Caco-2 (cell line): Measurements from ENCODE around the gene SKOR1. TPM values are rescaled to one million over a fixed set of nuclear protein-coding genes. Genes with fewer than 3 reads are reported as not detected.

Experiments
- BruUV-seq: library from RNA; stranded (reverse); fragments of 400-500 nt; replicated peaks from 2 replicates; lab custom pipeline; 2021; lab: Mats Ljungman, UMichigan
- CTCF ChIA-PET: fragments of 300-600 bp; sonication (Branson Sonifier 250); formaldehyde crosslinking; loops from one replicate; lab custom pipeline; 2022; ENCODE audit warnings: antibody characterized with exemption; lab: Charles Lee
- POLR2A ChIA-PET: fragments of 300-600 bp; sonication (Branson Sonifier 250); formaldehyde crosslinking; loops from one replicate; lab custom pipeline; 2022; ENCODE audit warnings: antibody characterized with exemption; lab: Charles Lee
- DNase-seq, 2 experiments: peaks; one replicate each; pipeline versions ENCODE4 v3.0.0 to v3.0.0-alpha.2; 2020 to 2022
- H3K27me3 ChIP-seq: replicated peaks from 2 replicates; pipeline ENCODE4 v1.6.0; 2011; ENCODE audit warnings: low read length; ENCODE audit not compliant: control insufficient read depth, insufficient read depth
- H3K36me3 ChIP-seq: 2 replicates; pipeline ENCODE4 v1.5.1; 2011; ENCODE audit warnings: low read length; ENCODE audit not compliant: control insufficient read depth, insufficient read depth
- H3K4me1 ChIP-seq: fragments of 250-450 bp; sonication (Bioruptor Pico); 2 replicates; pipeline ENCODE4 v1.5.1; 2020; ENCODE audit warnings: mild to moderate bottlenecking
- H3K4me3 ChIP-seq: 2 replicates; pipeline ENCODE4 v1.5.1; 2011; ENCODE audit warnings: low read depth, mild to moderate bottlenecking, control low read depth, low read length
- H3K9me3 ChIP-seq: fragments of 250-450 bp; sonication (Bioruptor Pico); 2 replicates; pipeline ENCODE4 v1.5.1; 2020; ENCODE audit warnings: mild to moderate bottlenecking, moderate library complexity
- H3K27ac Mint-ChIP-seq: one replicate; pipeline ENCODE4 v1.8.0; 2022; ENCODE audit warnings: mixed read lengths; ENCODE audit not compliant: unreplicated experiment
- H3K27me3 Mint-ChIP-seq: one replicate; pipeline ENCODE4 v1.8.0; 2022; ENCODE audit warnings: mixed read lengths; ENCODE audit not compliant: insufficient read depth, unreplicated experiment
- H3K36me3 Mint-ChIP-seq: one replicate; pipeline ENCODE4 v1.8.0; 2022; ENCODE audit warnings: mild to moderate bottlenecking, mixed read lengths; ENCODE audit not compliant: insufficient read depth, unreplicated experiment
- H3K4me1 Mint-ChIP-seq: one replicate; pipeline ENCODE4 v1.8.0; 2022; ENCODE audit warnings: low read depth, mixed read lengths; ENCODE audit not compliant: unreplicated experiment
- H3K4me3 Mint-ChIP-seq: one replicate; pipeline ENCODE4 v1.8.0; 2022; ENCODE audit warnings: mild to moderate bottlenecking, moderate library complexity, mixed read lengths; ENCODE audit not compliant: unreplicated experiment
- H3K9me3 Mint-ChIP-seq: one replicate; pipeline ENCODE4 v1.8.0; 2022; ENCODE audit warnings: mixed read lengths; ENCODE audit not compliant: unreplicated experiment
- CTCF ChIP-seq, 2 experiments: fragments of 200-600 bp in 1 of 2; IDR thresholded peaks; 1 replicate in 1 of 2; 2 replicates in 1 of 2; pipeline versions ENCODE4 v1.5.1 to v1.8.0; 2011 to 2022; ENCODE audit warnings: antibody characterized with exemption in 1 of 2, control low read depth in 1 of 2, inconsistent platforms in 1 of 2, low read depth in 1 of 2, low read length in 1 of 2, mild to moderate bottlenecking in 1 of 2, moderate library complexity in 1 of 2; ENCODE audit not compliant: insufficient read depth in 1 of 2, severe bottlenecking in 1 of 2, unreplicated experiment in 1 of 2
- intact Hi-C: fragments of 100-400 bp; cut with micrococcal nuclease; formaldehyde crosslinking; loops from one replicate; pipeline ENCODE4 v1.10.0; 2022; ENCODE audit not compliant: unreplicated experiment
- total RNA-seq: library from RNA; stranded (reverse); gene quantifications from 2 replicates; pipeline ENCODE4 v1.2.3, GENCODE V29; 2022

Gene SKOR1
- total RNA-seq, 1 experiment from 2014 or later, result not detected

- no peak for DNase-seq
- Mint-ChIP-seq H3K9me3 (peaks cover 24% of the 10 kb centered on the region), H3K27ac (no peak overlapping the region), H3K27me3 (no peaks in the 10 kb centered on the region), H3K36me3 (no peaks in the 10 kb centered on the region), H3K4me1 (no peaks in the 10 kb centered on the region), H3K4me3 (no peak overlapping the region)
- CTCF ChIA-PET, result no interaction called here
- no TSS peak for BruUV-seq
- H3K36me3 ChIP-seq, result no peaks in the 10 kb centered on the region
- TF ChIP-seq CTCF (IDR thresholded peaks at IDR 0.05; ENCODE audit: insufficient read depth in 1 of 2, low read depth in 1 of 2, low read length in 1 of 2, severe bottlenecking in 1 of 2, unreplicated experiment in 1 of 2), result no peak
- intact Hi-C loops, result no loop called here
- H3K4me3 ChIP-seq, result no peak overlapping the region
- H3K9me3 ChIP-seq, result peaks cover 7% of the 10 kb centered on the region
- H3K4me1 ChIP-seq, result no peaks in the 10 kb centered on the region
- no peaks in the 10 kb centered on the region for H3K27me3 ChIP-seq
- POLR2A ChIA-PET, result no interaction called here
Measured at GRCh38 chr15:67873777-67874176, 48.5 kb downstream of the SKOR1 start.

DNA sequence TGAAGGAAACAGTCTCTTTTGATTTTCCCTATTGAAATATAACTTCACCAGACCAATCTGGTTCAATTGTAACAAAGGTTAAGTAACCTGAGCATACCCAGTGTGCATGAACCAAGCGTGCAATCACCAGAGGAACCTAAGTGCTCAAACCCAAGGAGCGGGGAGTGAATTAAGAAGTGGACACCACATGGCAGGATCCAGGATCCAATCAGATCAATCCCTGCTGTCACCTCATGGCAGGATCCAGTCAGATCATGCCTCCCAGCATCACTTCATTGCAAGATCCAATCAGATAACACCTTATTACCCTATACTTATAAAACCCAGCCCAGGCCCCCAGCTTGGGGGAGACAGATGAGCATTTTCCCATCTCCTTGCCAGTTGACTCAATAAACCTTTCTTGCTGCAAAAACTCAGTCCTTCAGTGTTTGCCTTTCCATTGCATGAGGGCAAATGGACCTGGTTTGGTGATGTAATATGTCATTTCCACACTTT lies 53.5 kb downstream of the SKOR1 start:
- no peaks in the 10 kb centered on the region for H3K36me3 Mint-ChIP-seq
- CTCF ChIA-PET, result no interaction called here
- TF ChIP-seq CTCF (IDR thresholded peaks at IDR 0.05; ENCODE audit: insufficient read depth in 1 of 2, low read depth in 1 of 2, low read length in 1 of 2, severe bottlenecking in 1 of 2, unreplicated experiment in 1 of 2), result no peak
- no peaks in the 10 kb centered on the region for H3K27me3 Mint-ChIP-seq
- H3K9me3 Mint-ChIP-seq, result no peaks in the 10 kb centered on the region
- no peaks in the 10 kb centered on the region for H3K9me3 ChIP-seq
- H3K36me3 ChIP-seq, result no peaks in the 10 kb centered on the region
- POLR2A ChIA-PET, result no interaction called here
- no peak for DNase-seq
- no TSS peak for BruUV-seq
- no peak overlapping the region for H3K4me3 ChIP-seq
- no peak overlapping the region for H3K27ac Mint-ChIP-seq
- intact Hi-C loops, result no loop called here
- peaks cover 19% of the 10 kb centered on the region for H3K4me1 ChIP-seq
- H3K4me3 Mint-ChIP-seq, result no peak overlapping the region
- H3K27me3 ChIP-seq, result no peaks in the 10 kb centered on the region
- peaks cover 21% of the 10 kb centered on the region for H3K4me1 Mint-ChIP-seq

DNA sequence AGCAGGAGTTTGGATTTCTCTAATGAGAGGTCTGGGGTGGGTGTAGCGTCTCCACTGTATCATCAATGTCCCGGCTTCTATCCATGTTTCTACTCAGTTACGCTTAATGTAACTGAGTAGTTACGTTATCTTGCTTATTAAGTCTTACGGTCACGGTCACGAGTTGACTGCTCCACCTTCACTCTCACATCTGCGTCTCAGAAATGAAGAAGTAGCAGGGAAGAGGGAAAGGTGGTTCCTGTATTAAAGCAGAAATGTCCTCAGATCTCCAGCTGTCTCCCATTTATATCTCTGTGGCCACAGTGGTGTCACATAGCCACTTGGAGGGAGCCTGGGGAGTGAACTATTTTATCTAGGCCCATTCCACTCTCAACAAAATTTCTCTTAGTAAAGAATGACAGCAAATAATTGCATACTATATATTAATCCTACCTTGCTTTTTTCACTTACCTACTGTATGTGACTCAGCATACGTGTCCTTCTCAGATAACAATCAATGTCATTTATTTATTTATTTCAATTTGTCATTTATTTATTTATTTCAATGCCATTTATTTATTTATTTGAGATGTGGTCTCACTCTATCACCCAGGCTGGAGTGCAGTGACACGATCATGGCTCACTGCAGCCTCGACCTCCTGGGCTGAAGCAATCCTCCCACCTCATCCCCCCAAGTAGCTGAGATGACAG lies 54.3 kb downstream of the SKOR1 start:
- Histone ChIP-seq H3K4me1 (peaks cover 26% of the 10 kb centered on the region), H3K9me3 (no peaks in the 10 kb centered on the region), H3K4me3 (no peak overlapping the region), H3K27me3 (no peaks in the 10 kb centered on the region), H3K36me3 (no peaks in the 10 kb centered on the region)
- CTCF ChIA-PET, result no interaction called here
- H3K27me3 Mint-ChIP-seq, result no peaks in the 10 kb centered on the region
- H3K9me3 Mint-ChIP-seq, result no peaks in the 10 kb centered on the region
- intact Hi-C loops, result no loop called here
- no peak for DNase-seq
- no peak for TF ChIP-seq CTCF (IDR thresholded peaks at IDR 0.05; ENCODE audit: insufficient read depth in 1 of 2, low read depth in 1 of 2, low read length in 1 of 2, severe bottlenecking in 1 of 2, unreplicated experiment in 1 of 2)
- no peaks in the 10 kb centered on the region for H3K36me3 Mint-ChIP-seq
- no TSS peak for BruUV-seq
- no peak overlapping the region for H3K27ac Mint-ChIP-seq
- POLR2A ChIA-PET, result no interaction called here
- peaks cover 21% of the 10 kb centered on the region for H3K4me1 Mint-ChIP-seq
- no peak overlapping the region for H3K4me3 Mint-ChIP-seq
